ENCODE results near the gene MAPT. TPM values are rescaled to one million over a fixed set of nuclear protein-coding genes. Genes with fewer than 3 reads are reported as not detected.

The MAPT gene
- total RNA-seq, 1 experiment from 2014 or later, result 37.5 TPM

DNA sequence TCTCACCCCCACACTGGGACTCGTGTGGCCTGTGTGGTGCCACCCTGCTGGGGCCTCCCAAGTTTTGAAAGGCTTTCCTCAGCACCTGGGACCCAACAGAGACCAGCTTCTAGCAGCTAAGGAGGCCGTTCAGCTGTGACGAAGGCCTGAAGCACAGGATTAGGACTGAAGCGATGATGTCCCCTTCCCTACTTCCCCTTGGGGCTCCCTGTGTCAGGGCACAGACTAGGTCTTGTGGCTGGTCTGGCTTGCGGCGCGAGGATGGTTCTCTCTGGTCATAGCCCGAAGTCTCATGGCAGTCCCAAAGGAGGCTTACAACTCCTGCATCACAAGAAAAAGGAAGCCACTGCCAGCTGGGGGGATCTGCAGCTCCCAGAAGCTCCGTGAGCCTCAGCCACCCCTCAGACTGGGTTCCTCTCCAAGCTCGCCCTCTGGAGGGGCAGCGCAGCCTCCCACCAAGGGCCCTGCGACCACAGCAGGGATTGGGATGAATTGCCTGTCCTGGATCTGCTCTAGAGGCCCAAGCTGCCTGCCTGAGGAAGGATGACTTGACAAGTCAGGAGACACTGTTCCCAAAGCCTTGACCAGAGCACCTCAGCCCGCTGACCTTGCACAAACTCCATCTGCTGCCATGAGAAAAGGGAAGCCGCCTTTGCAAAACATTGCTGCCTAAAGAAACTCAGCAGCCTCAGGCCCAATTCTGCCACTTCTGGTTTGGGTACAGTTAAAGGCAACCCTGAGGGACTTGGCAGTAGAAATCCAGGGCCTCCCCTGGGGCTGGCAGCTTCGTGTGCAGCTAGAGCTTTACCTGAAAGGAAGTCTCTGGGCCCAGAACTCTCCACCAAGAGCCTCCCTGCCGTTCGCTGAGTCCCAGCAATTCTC is 132.1 kb downstream of the MAPT start:
- no peak for TF ChIP-seq YY1 (IDR thresholded peaks at IDR 0.05; ENCODE audit: extremely low read depth, insufficient replicate concordance, low read depth, low read length)
- ATAC-seq (no peak), DNase-seq (ENCODE audit: low read depth, low spot score) (no peak)
- no peak overlapping the region for H2AFZ ChIP-seq (ENCODE audit: low read depth, low read length, poor library complexity, severe bottlenecking)
- CTCF ChIA-PET, result interaction anchor here (1.7 kb wide), 1 partner anchor 18 kb away, joined by 7 read pairs; no protein-coding TSS in a partner anchor
- no peaks in the 10 kb centered on the region for H3K9me3 ChIP-seq (ENCODE audit: control insufficient read depth in 1 of 2, insufficient read depth in 1 of 2, low read depth in 1 of 2, low read length in 2 of 2)
- no peaks in the 10 kb centered on the region for H4K20me1 ChIP-seq (ENCODE audit: insufficient read depth)
- H3K9ac ChIP-seq (ENCODE audit: low read length), result no peak overlapping the region
- H3K36me3 ChIP-seq (ENCODE audit: control insufficient read depth in 1 of 2, insufficient read depth in 2 of 2, low read length in 2 of 2), result peaks cover 20 to 26% of the 10 kb centered on the region in 2 experiments; a peak in 3 of 4 replicates
- H3K79me2 ChIP-seq (ENCODE audit: insufficient read depth, low read length), result no peaks in the 10 kb centered on the region
- H3K9me2 ChIP-seq (ENCODE audit: insufficient read depth), result no peaks in the 10 kb centered on the region
- POLR2A ChIA-PET, result no interaction called here
- H3K27me3 ChIP-seq (ENCODE audit: insufficient read depth, low read length), result no peaks in the 10 kb centered on the region
- BruUV-seq (replicated peaks), result no TSS peak
- H3K4me1 ChIP-seq (ENCODE audit: control insufficient read depth in 1 of 2, insufficient read depth in 2 of 2, low read length in 2 of 2), result no peaks in the 10 kb centered on the region
- H3K4me3 ChIP-seq (replicated peaks in 1 of 2; ENCODE audit: low read depth in 1 of 2, low read length in 2 of 2), result no peak overlapping the region
- H3K4me2 ChIP-seq (ENCODE audit: low read length), result no peak overlapping the region
- RAD21 ChIA-PET (ENCODE audit: low non-redundant PET in 1 of 2, low total read pairs in 2 of 2, uncharacterized antibody in 2 of 2, unreplicated experiment in 2 of 2), result no interaction called here
- intact Hi-C loops (cut with micrococcal nuclease), result no loop called here
- no peak overlapping the region for H3K27ac ChIP-seq (ENCODE audit: low read depth, low read length)

DNA sequence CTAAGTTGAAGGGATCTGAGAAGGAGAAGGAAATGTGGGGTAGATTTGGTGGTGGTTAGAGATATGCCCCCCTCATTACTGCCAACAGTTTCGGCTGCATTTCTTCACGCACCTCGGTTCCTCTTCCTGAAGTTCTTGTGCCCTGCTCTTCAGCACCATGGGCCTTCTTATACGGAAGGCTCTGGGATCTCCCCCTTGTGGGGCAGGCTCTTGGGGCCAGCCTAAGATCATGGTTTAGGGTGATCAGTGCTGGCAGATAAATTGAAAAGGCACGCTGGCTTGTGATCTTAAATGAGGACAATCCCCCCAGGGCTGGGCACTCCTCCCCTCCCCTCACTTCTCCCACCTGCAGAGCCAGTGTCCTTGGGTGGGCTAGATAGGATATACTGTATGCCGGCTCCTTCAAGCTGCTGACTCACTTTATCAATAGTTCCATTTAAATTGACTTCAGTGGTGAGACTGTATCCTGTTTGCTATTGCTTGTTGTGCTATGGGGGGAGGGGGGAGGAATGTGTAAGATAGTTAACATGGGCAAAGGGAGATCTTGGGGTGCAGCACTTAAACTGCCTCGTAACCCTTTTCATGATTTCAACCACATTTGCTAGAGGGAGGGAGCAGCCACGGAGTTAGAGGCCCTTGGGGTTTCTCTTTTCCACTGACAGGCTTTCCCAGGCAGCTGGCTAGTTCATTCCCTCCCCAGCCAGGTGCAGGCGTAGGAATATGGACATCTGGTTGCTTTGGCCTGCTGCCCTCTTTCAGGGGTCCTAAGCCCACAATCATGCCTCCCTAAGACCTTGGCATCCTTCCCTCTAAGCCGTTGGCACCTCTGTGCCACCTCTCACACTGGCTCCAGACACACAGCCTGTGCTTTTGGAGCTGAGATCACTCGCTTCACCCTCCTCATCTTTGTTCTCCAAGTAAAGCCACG is 133.0 kb downstream of the MAPT start:
- Histone ChIP-seq H3K9ac (ENCODE audit: low read length) (no peak overlapping the region), H3K4me3 (replicated peaks in 1 of 2; ENCODE audit: low read depth in 1 of 2, low read length in 2 of 2) (no peak overlapping the region), H3K9me2 (ENCODE audit: insufficient read depth) (no peaks in the 10 kb centered on the region), H4K20me1 (ENCODE audit: insufficient read depth) (no peaks in the 10 kb centered on the region), H3K4me1 (ENCODE audit: control insufficient read depth in 1 of 2, insufficient read depth in 2 of 2, low read length in 2 of 2) (no peaks in the 10 kb centered on the region), H3K9me3 (ENCODE audit: control insufficient read depth in 1 of 2, insufficient read depth in 1 of 2, low read depth in 1 of 2, low read length in 2 of 2) (no peaks in the 10 kb centered on the region), H3K27ac (ENCODE audit: low read depth, low read length) (no peak overlapping the region), H3K79me2 (ENCODE audit: insufficient read depth, low read length) (no peaks in the 10 kb centered on the region), H2AFZ (ENCODE audit: low read depth, low read length, poor library complexity, severe bottlenecking) (no peak overlapping the region), H3K36me3 (ENCODE audit: control insufficient read depth in 1 of 2, insufficient read depth in 2 of 2, low read length in 2 of 2) (peaks cover 21 to 32% of the 10 kb centered on the region in 2 experiments; a peak in 3 of 4 replicates), H3K27me3 (ENCODE audit: insufficient read depth, low read length) (no peaks in the 10 kb centered on the region), H3K4me2 (ENCODE audit: low read length) (no peak overlapping the region)
- ATAC-seq, result no peak
- ChIA-PET CTCF (interaction anchor here (1.7 kb wide), 1 partner anchor 17 kb away, joined by 7 read pairs; no protein-coding TSS in a partner anchor), POLR2A (no interaction called here), RAD21 (ENCODE audit: low non-redundant PET in 1 of 2, low total read pairs in 2 of 2, uncharacterized antibody in 2 of 2, unreplicated experiment in 2 of 2) (no interaction called here)
- BruUV-seq (replicated peaks), result TSS peak; percentile 47
- DNase-seq (ENCODE audit: low read depth, low spot score), result no peak
- intact Hi-C loops (cut with micrococcal nuclease), result no loop called here
- TF ChIP-seq FOSL1 (IDR thresholded peaks at IDR 0.05; ENCODE audit: low read depth) (no peak), POLR2AphosphoS5 (IDR thresholded peaks at IDR 0.05; ENCODE audit: low read depth, low read length) (no peak), RAD21 (IDR thresholded peaks at IDR 0.05; ENCODE audit: low read depth) (no peak), CBX3 (IDR thresholded peaks at IDR 0.05; ENCODE audit: low read depth) (no peak), SIN3A (IDR thresholded peaks at IDR 0.05; ENCODE audit: low read depth) (no peak), JUND (IDR thresholded peaks at IDR 0.05) (no peak), ZFX (IDR thresholded peaks at IDR 0.05) (no peak)
- TF ChIP-seq, protein P1, sequence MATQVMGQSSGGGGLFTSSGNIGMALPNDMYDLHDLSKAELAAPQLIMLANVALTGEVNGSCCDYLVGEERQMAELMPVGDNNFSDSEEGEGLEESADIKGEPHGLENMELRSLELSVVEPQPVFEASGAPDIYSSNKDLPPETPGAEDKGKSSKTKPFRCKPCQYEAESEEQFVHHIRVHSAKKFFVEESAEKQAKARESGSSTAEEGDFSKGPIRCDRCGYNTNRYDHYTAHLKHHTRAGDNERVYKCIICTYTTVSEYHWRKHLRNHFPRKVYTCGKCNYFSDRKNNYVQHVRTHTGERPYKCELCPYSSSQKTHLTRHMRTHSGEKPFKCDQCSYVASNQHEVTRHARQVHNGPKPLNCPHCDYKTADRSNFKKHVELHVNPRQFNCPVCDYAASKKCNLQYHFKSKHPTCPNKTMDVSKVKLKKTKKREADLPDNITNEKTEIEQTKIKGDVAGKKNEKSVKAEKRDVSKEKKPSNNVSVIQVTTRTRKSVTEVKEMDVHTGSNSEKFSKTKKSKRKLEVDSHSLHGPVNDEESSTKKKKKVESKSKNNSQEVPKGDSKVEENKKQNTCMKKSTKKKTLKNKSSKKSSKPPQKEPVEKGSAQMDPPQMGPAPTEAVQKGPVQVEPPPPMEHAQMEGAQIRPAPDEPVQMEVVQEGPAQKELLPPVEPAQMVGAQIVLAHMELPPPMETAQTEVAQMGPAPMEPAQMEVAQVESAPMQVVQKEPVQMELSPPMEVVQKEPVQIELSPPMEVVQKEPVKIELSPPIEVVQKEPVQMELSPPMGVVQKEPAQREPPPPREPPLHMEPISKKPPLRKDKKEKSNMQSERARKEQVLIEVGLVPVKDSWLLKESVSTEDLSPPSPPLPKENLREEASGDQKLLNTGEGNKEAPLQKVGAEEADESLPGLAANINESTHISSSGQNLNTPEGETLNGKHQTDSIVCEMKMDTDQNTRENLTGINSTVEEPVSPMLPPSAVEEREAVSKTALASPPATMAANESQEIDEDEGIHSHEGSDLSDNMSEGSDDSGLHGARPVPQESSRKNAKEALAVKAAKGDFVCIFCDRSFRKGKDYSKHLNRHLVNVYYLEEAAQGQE (IDR thresholded peaks at IDR 0.05; ENCODE audit: low read depth), result no peak

All from HCT116 (cell line).